Activated T-helper 2 cell treated with anti-CD3 and anti-CD28 coated beads, Interferon-gamma antibody, Interleukin-2, Interleukin-4, amounts not matched to agents 10 μg/mL and 5 μg/mL and 100 μg/mL, durations not matched to agents 14 hours and 24 hours and 36 hours (primary cell): ENCODE results near the gene AKAP13. TPM values are rescaled to one million over a fixed set of nuclear protein-coding genes. Genes with fewer than 3 reads are reported as not detected.
"Not testable (repeated sequence)": the region's sequence is repeated elsewhere in the genome, so short reads cannot be mapped to it uniquely, and the experiment has no call there.

ENCODE experiments used
- DNase-seq: peaks from one replicate; pipeline ENCODE4 v3.0.0; 2021; ENCODE audit warnings: low spot score
- H3K27ac Mint-ChIP-seq: one replicate; pipeline ENCODE4 v1.8.0; 2021; ENCODE audit warnings: mixed read lengths
- H3K27me3 Mint-ChIP-seq: one replicate; pipeline ENCODE4 v1.8.0; 2021; ENCODE audit warnings: low read depth, mixed read lengths
- H3K36me3 Mint-ChIP-seq: one replicate; pipeline ENCODE4 v1.8.0; 2021; ENCODE audit warnings: low read depth, mixed read lengths
- H3K4me1 Mint-ChIP-seq: one replicate; pipeline ENCODE4 v1.8.0; 2021; ENCODE audit warnings: low read depth, mixed read lengths
- H3K4me3 Mint-ChIP-seq: one replicate; pipeline ENCODE4 v1.8.0; 2021; ENCODE audit warnings: low read depth, mild to moderate bottlenecking, moderate library complexity, mixed read lengths
- H3K9me3 Mint-ChIP-seq: one replicate; pipeline ENCODE4 v1.8.0; 2021; ENCODE audit warnings: mixed read lengths
- intact Hi-C: fragments of 100-400 bp; cut with micrococcal nuclease; formaldehyde crosslinking; loops from one replicate; pipeline ENCODE4 v1.15.1; 2023
- total RNA-seq: library from RNA; stranded (reverse); gene quantifications from 2 replicates; pipeline ENCODE4 v1.2.3, GENCODE V29; 2022

AKAP13 gene
- total RNA-seq, 1 donor from 2014 or later, result 92.1 TPM

DNA sequence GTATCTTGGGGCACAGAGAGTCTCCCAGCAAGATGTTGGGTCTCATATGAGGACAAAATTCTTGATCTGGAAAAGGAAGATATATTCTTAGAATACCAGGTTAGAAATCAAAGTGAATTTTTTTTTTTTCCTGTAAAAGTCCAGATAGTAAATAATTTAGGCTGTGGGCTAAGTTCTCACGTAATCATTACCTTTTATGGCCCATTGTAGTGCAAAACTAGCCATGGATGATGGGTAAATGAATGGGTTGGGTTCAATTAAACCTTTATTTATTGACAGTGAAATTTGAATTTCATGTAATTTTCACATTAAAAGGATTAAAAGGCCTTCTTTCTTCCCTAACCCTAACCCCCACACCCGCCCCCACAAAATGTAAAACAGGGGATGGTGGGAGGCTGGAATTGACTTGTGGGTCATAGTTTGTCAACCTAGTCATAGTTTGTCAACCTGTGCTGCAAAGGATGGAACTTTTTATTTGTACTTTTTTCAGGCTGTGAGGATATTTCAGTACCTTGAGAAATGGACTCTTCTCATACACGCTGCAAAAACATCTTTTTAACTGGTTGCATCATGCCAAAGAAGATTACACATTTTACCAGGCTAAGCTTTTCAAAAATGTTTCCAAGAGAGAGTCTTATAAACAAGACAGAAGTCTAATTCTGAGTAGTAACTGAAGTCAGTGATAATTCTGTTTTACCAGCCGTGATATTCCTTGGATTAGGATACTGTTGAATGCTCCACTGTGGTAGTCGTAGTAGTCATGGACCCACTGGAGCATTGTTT is 138.8 kb downstream of the AKAP13 start:
- Mint-ChIP-seq H3K4me1 (peaks cover 22% of the 10 kb centered on the region), H3K9me3 (no peaks in the 10 kb centered on the region), H3K27ac (no peak overlapping the region), H3K27me3 (no peaks in the 10 kb centered on the region), H3K36me3 (peaks cover 20% of the 10 kb centered on the region), H3K4me3 (no peak overlapping the region)
- intact Hi-C loops, result no loop called here
- DNase-seq, result no peak

DNA sequence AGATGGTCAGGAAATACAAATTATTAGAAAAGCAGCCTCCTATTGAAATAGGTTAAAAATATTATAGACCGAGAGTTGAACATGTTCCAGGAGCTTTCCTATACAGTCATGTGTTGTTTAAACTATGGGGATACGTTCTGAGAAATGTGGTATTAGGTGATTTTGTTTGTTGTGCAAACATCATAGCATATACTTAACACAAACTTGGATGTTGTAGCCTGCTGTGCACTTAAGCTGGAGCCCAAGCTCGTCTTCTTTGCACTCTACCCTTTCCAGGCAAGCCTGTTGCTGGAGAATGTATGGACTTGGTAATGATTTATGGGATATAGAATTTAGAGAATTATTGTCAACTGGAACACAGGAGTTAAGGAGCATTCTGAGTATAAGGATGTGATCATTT is 140.2 kb downstream of the AKAP13 start:
- Mint-ChIP-seq H3K4me1 (peaks cover 28% of the 10 kb centered on the region), H3K36me3 (peaks cover 20% of the 10 kb centered on the region), H3K4me3 (no peak overlapping the region), H3K9me3 (no peaks in the 10 kb centered on the region), H3K27me3 (no peaks in the 10 kb centered on the region), H3K27ac (no peak overlapping the region)
- intact Hi-C loops, result no loop called here
- DNase-seq, result no peak

GRCh38 chr15:85523530-85523929 is 143.1 kb downstream of the AKAP13 start:
- no peak for DNase-seq
- intact Hi-C loops, result no loop called here
- Mint-ChIP-seq H3K36me3 (peaks cover 24% of the 10 kb centered on the region), H3K9me3 (no peaks in the 10 kb centered on the region), H3K4me3 (no peak overlapping the region), H3K27me3 (no peaks in the 10 kb centered on the region), H3K4me1 (peaks cover 29% of the 10 kb centered on the region), H3K27ac (no peak overlapping the region)

DNA sequence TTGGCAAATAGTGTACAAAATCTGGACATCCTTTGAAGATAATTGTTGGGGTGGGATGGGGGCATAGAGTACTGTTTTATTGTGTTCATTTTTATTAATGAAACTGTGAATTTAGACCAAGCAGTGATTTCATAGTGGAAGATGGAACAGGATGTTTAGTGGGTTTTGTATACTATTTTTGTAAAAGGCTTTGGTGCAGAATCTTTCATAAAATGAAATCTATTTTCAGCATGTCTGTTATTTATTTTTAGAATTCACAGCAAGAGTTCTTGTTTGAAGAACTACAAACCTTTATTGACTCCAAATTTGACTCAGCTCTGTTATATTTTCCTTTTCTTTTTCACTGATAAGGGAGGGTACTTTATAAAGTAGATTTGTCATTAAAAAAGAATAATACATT is 145.4 kb downstream of the AKAP13 start:
- DNase-seq, result no peak
- H3K36me3 Mint-ChIP-seq, result peaks cover 28% of the 10 kb centered on the region
- H3K9me3 Mint-ChIP-seq, result no peaks in the 10 kb centered on the region
- H3K4me3 Mint-ChIP-seq, result no peak overlapping the region
- H3K27me3 Mint-ChIP-seq, result no peaks in the 10 kb centered on the region
- intact Hi-C loops, result no loop called here
- no peak overlapping the region for H3K27ac Mint-ChIP-seq
- peaks cover 26% of the 10 kb centered on the region for H3K4me1 Mint-ChIP-seq

- no peak overlapping the region for H3K27ac Mint-ChIP-seq
- H3K4me3 Mint-ChIP-seq, result no peak overlapping the region
- intact Hi-C loops, result no loop called here
- H3K27me3 Mint-ChIP-seq, result no peaks in the 10 kb centered on the region
- peaks cover 27% of the 10 kb centered on the region for H3K36me3 Mint-ChIP-seq
- DNase-seq, result no peak
- no peaks in the 10 kb centered on the region for H3K9me3 Mint-ChIP-seq
- peaks cover 32% of the 10 kb centered on the region for H3K4me1 Mint-ChIP-seq
Measured at GRCh38 chr15:85527895-85528294, 147.5 kb downstream of the AKAP13 start.

DNA sequence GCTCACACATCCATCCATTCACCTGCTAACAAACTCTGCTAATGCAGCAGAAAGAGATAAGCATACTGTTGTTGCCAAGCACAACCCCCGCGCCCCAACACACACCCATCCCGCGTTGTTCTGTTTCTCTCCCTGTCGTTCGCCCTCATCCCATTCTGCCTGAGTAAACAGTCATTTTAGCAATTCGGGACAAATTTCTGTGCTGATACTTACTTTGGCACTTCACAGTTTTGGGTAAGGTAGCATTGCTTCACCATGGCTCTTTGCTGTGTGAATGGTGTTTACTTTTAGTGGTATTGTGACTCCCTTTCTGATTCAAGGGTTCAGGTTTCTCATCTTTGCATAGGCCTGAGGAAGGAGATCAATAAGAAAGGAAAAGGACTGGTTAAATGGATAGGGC is 149.7 kb downstream of the AKAP13 start:
- no peak overlapping the region for H3K27ac Mint-ChIP-seq
- H3K9me3 Mint-ChIP-seq, result no peaks in the 10 kb centered on the region
- peaks cover 26% of the 10 kb centered on the region for H3K36me3 Mint-ChIP-seq
- intact Hi-C loops, result no loop called here
- no peaks in the 10 kb centered on the region for H3K27me3 Mint-ChIP-seq
- DNase-seq, result no peak
- no peak overlapping the region for H3K4me3 Mint-ChIP-seq
- H3K4me1 Mint-ChIP-seq, result peaks cover 34% of the 10 kb centered on the region

GRCh38 chr15:85531083-85531482 is 150.7 kb downstream of the AKAP13 start:
- intact Hi-C loops, result no loop called here
- H3K36me3 Mint-ChIP-seq, result peaks cover 34% of the 10 kb centered on the region
- peaks cover 27% of the 10 kb centered on the region for H3K4me1 Mint-ChIP-seq
- H3K4me3 Mint-ChIP-seq, result no peak overlapping the region
- H3K27me3 Mint-ChIP-seq, result no peaks in the 10 kb centered on the region
- peak overlapping the region; percentile 67 for H3K27ac Mint-ChIP-seq
- no peaks in the 10 kb centered on the region for H3K9me3 Mint-ChIP-seq
- DNase-seq, result no peak

DNA sequence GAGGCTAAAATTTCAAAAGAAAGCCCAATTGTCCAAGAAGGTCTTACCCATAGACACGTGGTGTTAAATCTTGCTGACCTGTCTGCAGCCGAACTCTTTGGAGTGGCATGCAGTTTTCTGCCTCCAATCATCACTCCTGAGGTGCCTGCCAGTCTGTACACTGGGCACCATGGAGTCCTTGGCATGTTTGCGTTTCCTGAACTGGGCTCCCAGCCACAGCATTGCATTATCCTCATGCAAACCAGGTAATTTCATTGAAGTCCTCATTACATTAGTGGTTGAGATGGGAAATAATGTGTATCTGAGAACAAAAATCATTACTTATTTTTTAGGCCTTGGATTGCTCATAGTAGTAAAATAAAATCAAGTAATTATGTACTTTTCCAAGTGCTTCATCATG is 152.3 kb downstream of the AKAP13 start:
- intact Hi-C loops, result no loop called here
- Mint-ChIP-seq H3K36me3 (peaks cover 28% of the 10 kb centered on the region), H3K9me3 (no peaks in the 10 kb centered on the region), H3K4me3 (no peak overlapping the region), H3K27me3 (no peaks in the 10 kb centered on the region), H3K4me1 (peaks cover 26% of the 10 kb centered on the region), H3K27ac (no peak overlapping the region)
- DNase-seq, result no peak

- Mint-ChIP-seq H3K27ac (peak overlapping the region; percentile 71), H3K9me3 (no peaks in the 10 kb centered on the region), H3K4me1 (peaks cover 28% of the 10 kb centered on the region), H3K27me3 (no peaks in the 10 kb centered on the region), H3K36me3 (peaks cover 28% of the 10 kb centered on the region), H3K4me3 (peak overlapping the region; percentile 19)
- intact Hi-C loops, result loop anchor here (1.0 kb wide), 1 partner anchor 9 kb away; no protein-coding TSS in a partner anchor
- DNase-seq, result peak; percentile 16
Measured at GRCh38 chr15:85534031-85534430, 153.6 kb downstream of the AKAP13 start.

- peaks cover 44% of the 10 kb centered on the region for H3K4me1 Mint-ChIP-seq
- H3K4me3 Mint-ChIP-seq, DNase-seq, intact Hi-C loops, H3K27ac Mint-ChIP-seq, H3K9me3 Mint-ChIP-seq, H3K27me3 Mint-ChIP-seq: not testable (repeated sequence)
- peaks cover 27% of the 10 kb centered on the region for H3K36me3 Mint-ChIP-seq
Measured at GRCh38 chr15:85535533-85536330, 155.3 kb downstream of the AKAP13 start.

DNA sequence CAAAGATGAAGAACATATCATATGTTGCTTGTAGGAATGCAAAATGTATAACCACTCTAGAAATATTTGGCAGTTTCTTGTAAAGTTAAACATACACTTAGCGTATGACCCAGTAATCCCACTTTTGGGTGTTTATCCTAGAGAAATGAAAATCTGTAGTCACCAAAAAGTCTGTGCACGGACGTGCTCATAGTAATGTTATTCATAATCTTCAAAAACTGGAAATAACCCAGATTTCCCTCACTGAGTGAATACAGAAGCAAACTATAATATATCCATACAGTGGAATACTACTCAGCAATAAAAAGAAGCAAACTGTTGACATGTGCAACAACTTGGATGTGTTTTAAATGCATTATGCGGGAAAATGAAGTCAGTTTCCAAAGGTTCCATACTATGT is 155.9 kb downstream of the AKAP13 start:
- Mint-ChIP-seq H3K27ac (no peak overlapping the region), H3K36me3 (peaks cover 24% of the 10 kb centered on the region), H3K4me1 (peaks cover 46% of the 10 kb centered on the region), H3K27me3 (no peaks in the 10 kb centered on the region), H3K9me3 (no peaks in the 10 kb centered on the region), H3K4me3 (no peak overlapping the region)
- no peak for DNase-seq
- intact Hi-C loops, result no loop called here

GRCh38 chr15:85539491-85539890 is 159.1 kb downstream of the AKAP13 start:
- no peak overlapping the region for H3K4me3 Mint-ChIP-seq
- peaks cover 53% of the 10 kb centered on the region for H3K4me1 Mint-ChIP-seq
- no peak overlapping the region for H3K27ac Mint-ChIP-seq
- H3K27me3 Mint-ChIP-seq, result no peaks in the 10 kb centered on the region
- no peaks in the 10 kb centered on the region for H3K9me3 Mint-ChIP-seq
- DNase-seq, result no peak
- intact Hi-C loops, result no loop called here
- H3K36me3 Mint-ChIP-seq, result peaks cover 24% of the 10 kb centered on the region
